A549 (cell line): ENCODE data around the gene ZNF248.

Experiments
- EP300 ChIP-seq, 2 experiments: fragments of >200 bp; sonication (Bioruptor Twin); formaldehyde crosslinking; IDR thresholded peaks; 2 replicates in 1 of 2; 3 replicates in 1 of 2; pipeline ENCODE4 v1.6.1; 2016 to 2017
- ESRRA ChIP-seq: fragments of 150-350 bp; IDR thresholded peaks from 2 replicates; pipeline ENCODE4 v1.6.1; 2014; ENCODE audit warnings: mild to moderate bottlenecking, low read length, borderline replicate concordance
- HOXA7 ChIP-seq: fragments of 250-450 bp; sonication (Bioruptor Pico); IDR thresholded peaks from 2 replicates; pipeline ENCODE4 v1.5.0; 2020; ENCODE audit warnings: mild to moderate bottlenecking, moderate library complexity
- NR3C1 ChIP-seq: fragments of >200 bp; sonication (Bioruptor Twin); formaldehyde crosslinking; IDR thresholded peaks from 3 replicates; pipeline ENCODE4 v1.6.1; 2017
- RAD21 ChIP-seq, 2 experiments: fragments of >200 bp in 1 of 2; sonication (Bioruptor Twin) in 1 of 2; formaldehyde crosslinking in 1 of 2; IDR thresholded peaks in 1 of 2; conservative IDR thresholded peaks in 1 of 2; 2 replicates in 1 of 2; 3 replicates in 1 of 2; pipeline ENCODE4 v1.6.1; 2012 to 2018; ENCODE audit warnings: inconsistent platforms in 1 of 2
- ZFP36 ChIP-seq: fragments of 450-650 bp; IDR thresholded peaks from 2 replicates; pipeline ENCODE4 v1.6.1; 2014; ENCODE audit warnings: borderline replicate concordance; ENCODE audit not compliant: partially characterized antibody
- TF ChIP-seq, protein P1 (sequence below): fragments of >200 bp; sonication (Bioruptor Twin); formaldehyde crosslinking; IDR thresholded peaks from 3 replicates; pipeline ENCODE4 v1.5.1; 2016
- TF ChIP-seq, protein P2 (sequence below): fragments of 200-600 bp; sonication (generic); IDR thresholded peaks from 2 replicates; pipeline ENCODE4 v1.6.1; 2016; ENCODE audit warnings: antibody characterized with exemption, mild to moderate bottlenecking, moderate library complexity
- TF ChIP-seq, protein P3 (sequence below): fragments of 150-350 bp; IDR thresholded peaks from 2 replicates; pipeline ENCODE4 v1.6.1; 2014; ENCODE audit warnings: low read depth, mild to moderate bottlenecking, low read length
- TF ChIP-seq, protein P4 (sequence below): IDR thresholded peaks from 2 replicates; pipeline ENCODE4 v1.6.1; 2012
- TF ChIP-seq, protein P5 (sequence below): fragments of 250-450 bp; sonication (Bioruptor Pico); IDR thresholded peaks from 2 replicates; pipeline ENCODE4 v1.5.0; 2021; ENCODE audit warnings: mild to moderate bottlenecking, moderate library complexity, borderline replicate concordance

DNA sequence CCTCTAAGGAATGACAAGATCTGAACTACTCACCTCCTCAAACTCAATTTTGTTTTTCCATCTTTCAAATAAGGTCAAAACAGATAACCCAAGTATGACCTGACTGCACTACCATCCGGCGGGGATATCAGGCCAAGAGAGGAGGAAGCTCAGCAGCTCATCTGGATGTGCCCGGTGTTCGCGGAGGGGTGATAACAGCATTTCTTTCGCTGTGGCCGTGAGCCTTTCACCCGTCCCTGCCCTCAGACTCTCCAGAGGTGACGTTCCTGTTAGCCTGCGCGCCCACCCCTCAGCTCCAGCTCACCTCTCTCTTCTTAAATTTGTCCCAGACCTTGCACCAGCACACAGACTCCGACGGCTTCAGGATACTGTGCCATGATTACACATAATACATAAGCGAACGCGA is 526 bp downstream of the ZNF248 start:
- TF ChIP-seq, protein P1, sequence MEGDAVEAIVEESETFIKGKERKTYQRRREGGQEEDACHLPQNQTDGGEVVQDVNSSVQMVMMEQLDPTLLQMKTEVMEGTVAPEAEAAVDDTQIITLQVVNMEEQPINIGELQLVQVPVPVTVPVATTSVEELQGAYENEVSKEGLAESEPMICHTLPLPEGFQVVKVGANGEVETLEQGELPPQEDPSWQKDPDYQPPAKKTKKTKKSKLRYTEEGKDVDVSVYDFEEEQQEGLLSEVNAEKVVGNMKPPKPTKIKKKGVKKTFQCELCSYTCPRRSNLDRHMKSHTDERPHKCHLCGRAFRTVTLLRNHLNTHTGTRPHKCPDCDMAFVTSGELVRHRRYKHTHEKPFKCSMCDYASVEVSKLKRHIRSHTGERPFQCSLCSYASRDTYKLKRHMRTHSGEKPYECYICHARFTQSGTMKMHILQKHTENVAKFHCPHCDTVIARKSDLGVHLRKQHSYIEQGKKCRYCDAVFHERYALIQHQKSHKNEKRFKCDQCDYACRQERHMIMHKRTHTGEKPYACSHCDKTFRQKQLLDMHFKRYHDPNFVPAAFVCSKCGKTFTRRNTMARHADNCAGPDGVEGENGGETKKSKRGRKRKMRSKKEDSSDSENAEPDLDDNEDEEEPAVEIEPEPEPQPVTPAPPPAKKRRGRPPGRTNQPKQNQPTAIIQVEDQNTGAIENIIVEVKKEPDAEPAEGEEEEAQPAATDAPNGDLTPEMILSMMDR = no peak
- TF ChIP-seq, protein P2, sequence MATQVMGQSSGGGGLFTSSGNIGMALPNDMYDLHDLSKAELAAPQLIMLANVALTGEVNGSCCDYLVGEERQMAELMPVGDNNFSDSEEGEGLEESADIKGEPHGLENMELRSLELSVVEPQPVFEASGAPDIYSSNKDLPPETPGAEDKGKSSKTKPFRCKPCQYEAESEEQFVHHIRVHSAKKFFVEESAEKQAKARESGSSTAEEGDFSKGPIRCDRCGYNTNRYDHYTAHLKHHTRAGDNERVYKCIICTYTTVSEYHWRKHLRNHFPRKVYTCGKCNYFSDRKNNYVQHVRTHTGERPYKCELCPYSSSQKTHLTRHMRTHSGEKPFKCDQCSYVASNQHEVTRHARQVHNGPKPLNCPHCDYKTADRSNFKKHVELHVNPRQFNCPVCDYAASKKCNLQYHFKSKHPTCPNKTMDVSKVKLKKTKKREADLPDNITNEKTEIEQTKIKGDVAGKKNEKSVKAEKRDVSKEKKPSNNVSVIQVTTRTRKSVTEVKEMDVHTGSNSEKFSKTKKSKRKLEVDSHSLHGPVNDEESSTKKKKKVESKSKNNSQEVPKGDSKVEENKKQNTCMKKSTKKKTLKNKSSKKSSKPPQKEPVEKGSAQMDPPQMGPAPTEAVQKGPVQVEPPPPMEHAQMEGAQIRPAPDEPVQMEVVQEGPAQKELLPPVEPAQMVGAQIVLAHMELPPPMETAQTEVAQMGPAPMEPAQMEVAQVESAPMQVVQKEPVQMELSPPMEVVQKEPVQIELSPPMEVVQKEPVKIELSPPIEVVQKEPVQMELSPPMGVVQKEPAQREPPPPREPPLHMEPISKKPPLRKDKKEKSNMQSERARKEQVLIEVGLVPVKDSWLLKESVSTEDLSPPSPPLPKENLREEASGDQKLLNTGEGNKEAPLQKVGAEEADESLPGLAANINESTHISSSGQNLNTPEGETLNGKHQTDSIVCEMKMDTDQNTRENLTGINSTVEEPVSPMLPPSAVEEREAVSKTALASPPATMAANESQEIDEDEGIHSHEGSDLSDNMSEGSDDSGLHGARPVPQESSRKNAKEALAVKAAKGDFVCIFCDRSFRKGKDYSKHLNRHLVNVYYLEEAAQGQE = no peak
- no peak for TF ChIP-seq RAD21 (conservative IDR thresholded peaks at IDR 0.05 in 1 of 2, IDR thresholded peaks at IDR 0.05 in 1 of 2)
- TF ChIP-seq, protein P3, sequence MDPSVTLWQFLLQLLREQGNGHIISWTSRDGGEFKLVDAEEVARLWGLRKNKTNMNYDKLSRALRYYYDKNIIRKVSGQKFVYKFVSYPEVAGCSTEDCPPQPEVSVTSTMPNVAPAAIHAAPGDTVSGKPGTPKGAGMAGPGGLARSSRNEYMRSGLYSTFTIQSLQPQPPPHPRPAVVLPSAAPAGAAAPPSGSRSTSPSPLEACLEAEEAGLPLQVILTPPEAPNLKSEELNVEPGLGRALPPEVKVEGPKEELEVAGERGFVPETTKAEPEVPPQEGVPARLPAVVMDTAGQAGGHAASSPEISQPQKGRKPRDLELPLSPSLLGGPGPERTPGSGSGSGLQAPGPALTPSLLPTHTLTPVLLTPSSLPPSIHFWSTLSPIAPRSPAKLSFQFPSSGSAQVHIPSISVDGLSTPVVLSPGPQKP = no peak
- TF ChIP-seq, protein P4, sequence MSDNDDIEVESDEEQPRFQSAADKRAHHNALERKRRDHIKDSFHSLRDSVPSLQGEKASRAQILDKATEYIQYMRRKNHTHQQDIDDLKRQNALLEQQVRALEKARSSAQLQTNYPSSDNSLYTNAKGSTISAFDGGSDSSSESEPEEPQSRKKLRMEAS = no peak
- TF ChIP-seq ESRRA = no peak
- TF ChIP-seq, protein P5, sequence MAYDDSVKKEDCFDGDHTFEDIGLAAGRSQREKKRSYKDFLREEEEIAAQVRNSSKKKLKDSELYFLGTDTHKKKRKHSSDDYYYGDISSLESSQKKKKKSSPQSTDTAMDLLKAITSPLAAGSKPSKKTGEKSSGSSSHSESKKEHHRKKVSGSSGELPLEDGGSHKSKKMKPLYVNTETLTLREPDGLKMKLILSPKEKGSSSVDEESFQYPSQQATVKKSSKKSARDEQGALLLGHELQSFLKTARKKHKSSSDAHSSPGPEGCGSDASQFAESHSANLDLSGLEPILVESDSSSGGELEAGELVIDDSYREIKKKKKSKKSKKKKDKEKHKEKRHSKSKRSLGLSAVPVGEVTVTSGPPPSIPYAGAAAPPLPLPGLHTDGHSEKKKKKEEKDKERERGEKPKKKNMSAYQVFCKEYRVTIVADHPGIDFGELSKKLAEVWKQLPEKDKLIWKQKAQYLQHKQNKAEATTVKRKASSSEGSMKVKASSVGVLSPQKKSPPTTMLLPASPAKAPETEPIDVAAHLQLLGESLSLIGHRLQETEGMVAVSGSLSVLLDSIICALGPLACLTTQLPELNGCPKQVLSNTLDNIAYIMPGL (CRISPR knock-in tag) = no peak
- TF ChIP-seq NR3C1 = no peak
- TF ChIP-seq ZFP36 = no peak
- no peak for TF ChIP-seq HOXA7 (CRISPR knock-in tag)
- no peak for TF ChIP-seq EP300 (IDR thresholded peaks at IDR 0.05)
